Heart left ventricle (tissue), 16 donors: ENCODE results near the gene GRAMD4. TPM values are rescaled to one million over a fixed set of nuclear protein-coding genes. Genes with fewer than 3 reads are reported as not detected.

Source experiments
- ATAC-seq, 4 donors: fragments of 200-7000 bp; cut with Tn5 transposase; one replicate each; pipeline ENCODE4 v1.9.1; 2020 to 2022; ENCODE audit warnings: moderate library complexity in 4 of 4, mild to moderate bottlenecking in 3 of 4, moderate number of reproducible peaks in 1 of 4
- DNase-seq, 5 donors: peaks; one replicate each; pipeline ENCODE4 v3.0.0-alpha.2; 2020
- H3K27ac ChIP-seq, 12 donors: fragments of 200-600 bp; sonication (generic) in 4 of 12; one replicate each; pipeline versions ENCODE4 v1.5.0 to v1.8.0; 2016 to 2022; ENCODE audit warnings: mild to moderate bottlenecking in 2 of 12
- H3K27me3 ChIP-seq, 9 donors: fragments of 200-600 bp; sonication (generic) in 2 of 9; one replicate each; pipeline versions ENCODE4 v1.5.1 to v1.8.0; 2016 to 2022; ENCODE audit warnings: mild to moderate bottlenecking in 3 of 9
- H3K36me3 ChIP-seq, 9 donors: fragments of 200-600 bp; sonication (generic) in 2 of 9; one replicate each; pipeline versions ENCODE4 v1.5.0 to v1.8.0; 2018 to 2022; ENCODE audit warnings: mild to moderate bottlenecking in 2 of 9
- H3K4me1 ChIP-seq, 12 donors: fragments of 200-600 bp; sonication (generic) in 4 of 12; one replicate each; pipeline versions ENCODE4 v1.5.0 to v1.8.0; 2016 to 2022; ENCODE audit warnings: mild to moderate bottlenecking in 3 of 12
- H3K4me3 ChIP-seq, 12 donors: fragments of 200-600 bp; sonication (generic) in 4 of 12; one replicate each; pipeline versions ENCODE4 v1.5.0 to v1.8.0; 2017 to 2022; ENCODE audit warnings: mild to moderate bottlenecking in 9 of 12, moderate library complexity in 4 of 12
- H3K9me3 ChIP-seq, 12 donors: fragments of 200-600 bp; sonication (generic) in 4 of 12; one replicate each; pipeline versions ENCODE4 v1.5.0 to v1.8.0; 2016 to 2022; ENCODE audit warnings: mild to moderate bottlenecking in 1 of 12
- POLR2A ChIP-seq, 2 donors: fragments of 450-650 bp; IDR thresholded peaks; one replicate each; pipeline ENCODE4 v1.6.1; 2017; ENCODE audit warnings: antibody characterized with exemption in 2 of 2, mild to moderate bottlenecking in 2 of 2, moderate library complexity in 2 of 2
- WGBS, 4 donors: extraction: QIAGEN DNeasy Blood & Tissue Kit in 2 of 4; methylation state at CpG; one replicate each; pipeline versions ENCODE4 v1.1.5 to v1.1.7; 2013 to 2018; 5-methylcytosine and 5-hydroxymethylcytosine counted together
- intact Hi-C, 10 donors: fragments of 100-400 bp; cut with DNase I; formaldehyde crosslinking; loops; one replicate each; pipeline versions ENCODE4 v1.11.1 to v1.14.2; 2022
- polyA plus RNA-seq, 2 donors: library from polyadenylated mRNA; stranded (reverse); fragments of 200-250 nt; gene quantifications; one replicate each; pipeline ENCODE4 v1.2.3, GENCODE V29; 2013
- total RNA-seq, 9 donors: library from RNA; depleted of rRNA in 2 of 9; stranded (reverse); fragments of >200 nt in 2 of 9; fragmentation: NEBNext Ultra II Directional in 3 of 9; extraction: Animal tissue kit (Norgen Biotek cat#: 25700) in 3 of 9; gene quantifications; one replicate each; pipeline versions ENCODE4 v1.1.0 to v1.2.4, GENCODE V29; 2016 to 2023
- TF ChIP-seq, protein P1 (sequence below), 12 donors: fragments of 200-600 bp; sonication (generic) in 4 of 12; IDR thresholded peaks; one replicate each; pipeline versions ENCODE4 v1.5.0 to v1.8.0; 2018 to 2022; ENCODE audit warnings: antibody characterized with exemption in 12 of 12, mild to moderate bottlenecking in 5 of 12
- donor health status: ischemic (EF 13 %, LVEDD 7.1; RV severe dilation, severe dysfunction).
- donor health status: healthy with polysubstance abuse.
- donor health status: DM: no; HTN: yes; CAD: no.
- donor health status: DM: no; HTN: no; CAD: no.
- donor health status: ischemic (EF 25% LVEDD 6.9; RV normal size, moderate dysfunction).
- donor health status: ischemic (EF 25% LVEDD 5.7; RV mildly dilated, moderate dysfunction).
- donor health status: healthy.
- donor health status: DM: yes; HTN: yes; CAD: no.
- donor health status: ischemic (EF 35%, LVEDD 5.7; RV mildly dilated, moderate dysfunction).
- donor health status: nonischemic (EF 11% LVEDD 7.7; RV severe dilation, severe dysfunction).
- donor health status: DM: yes; HTN: yes; CAD: no.
- donor health status: PGD.
- donor health status: ischemic (EF 29% LVEDD 5.4; RV normal size, mild dysfunction).
- donor health status: nonischemic (EF 23%, LVEDD 6.1; RV moderate dilation, normal function).

Gene GRAMD4
- total and polyA plus RNA-seq, 11 donors: 22.4 to 122 (median 63.1) TPM

DNA sequence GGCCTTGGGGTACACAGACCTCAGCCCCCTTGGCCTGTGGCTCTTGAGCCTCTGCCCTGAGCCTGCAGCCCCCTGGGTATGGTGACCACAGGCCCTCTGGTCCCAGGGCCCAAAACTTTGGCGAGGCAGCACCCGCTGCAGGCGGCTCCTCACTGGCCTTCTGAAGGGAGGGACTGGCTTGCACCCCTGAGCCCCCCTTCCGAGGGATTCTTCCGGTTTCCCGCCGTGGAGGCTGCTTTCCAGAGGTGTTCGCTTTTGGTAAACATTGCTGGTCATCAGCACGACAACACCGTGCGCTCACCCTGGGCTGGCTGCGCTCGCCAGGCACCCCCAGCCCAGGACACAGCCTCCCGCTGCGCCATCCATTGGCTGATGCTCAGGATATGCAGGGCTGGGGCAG is 42.0 kb downstream of the GRAMD4 start:
- 90 to 97% (median 92%) methylated on average over 2 to 15 of the region's 15 CpGs for WGBS, 4 donors
- peaks cover 0 to 50% (median 11%) of the 10 kb centered on the region in 12 donors for H3K4me1 ChIP-seq
- H3K27me3 ChIP-seq: no peaks in the 10 kb centered on the region
- DNase-seq: no peak
- no peaks in the 10 kb centered on the region for H3K9me3 ChIP-seq
- no peak overlapping the region for H3K4me3 ChIP-seq
- TF ChIP-seq, protein P1, sequence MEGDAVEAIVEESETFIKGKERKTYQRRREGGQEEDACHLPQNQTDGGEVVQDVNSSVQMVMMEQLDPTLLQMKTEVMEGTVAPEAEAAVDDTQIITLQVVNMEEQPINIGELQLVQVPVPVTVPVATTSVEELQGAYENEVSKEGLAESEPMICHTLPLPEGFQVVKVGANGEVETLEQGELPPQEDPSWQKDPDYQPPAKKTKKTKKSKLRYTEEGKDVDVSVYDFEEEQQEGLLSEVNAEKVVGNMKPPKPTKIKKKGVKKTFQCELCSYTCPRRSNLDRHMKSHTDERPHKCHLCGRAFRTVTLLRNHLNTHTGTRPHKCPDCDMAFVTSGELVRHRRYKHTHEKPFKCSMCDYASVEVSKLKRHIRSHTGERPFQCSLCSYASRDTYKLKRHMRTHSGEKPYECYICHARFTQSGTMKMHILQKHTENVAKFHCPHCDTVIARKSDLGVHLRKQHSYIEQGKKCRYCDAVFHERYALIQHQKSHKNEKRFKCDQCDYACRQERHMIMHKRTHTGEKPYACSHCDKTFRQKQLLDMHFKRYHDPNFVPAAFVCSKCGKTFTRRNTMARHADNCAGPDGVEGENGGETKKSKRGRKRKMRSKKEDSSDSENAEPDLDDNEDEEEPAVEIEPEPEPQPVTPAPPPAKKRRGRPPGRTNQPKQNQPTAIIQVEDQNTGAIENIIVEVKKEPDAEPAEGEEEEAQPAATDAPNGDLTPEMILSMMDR (IDR thresholded peaks at IDR 0.05): no peak
- TF ChIP-seq POLR2A (IDR thresholded peaks at IDR 0.05): no peak
- H3K36me3 ChIP-seq: peaks cover 0 to 68% (median 44%) of the 10 kb centered on the region in 9 donors
- no peak for ATAC-seq
- intact Hi-C loops: no loop called here
- peak overlapping the region in 4 of 12 donors; percentile 15 to 79 (median 48) for H3K27ac ChIP-seq

DNA sequence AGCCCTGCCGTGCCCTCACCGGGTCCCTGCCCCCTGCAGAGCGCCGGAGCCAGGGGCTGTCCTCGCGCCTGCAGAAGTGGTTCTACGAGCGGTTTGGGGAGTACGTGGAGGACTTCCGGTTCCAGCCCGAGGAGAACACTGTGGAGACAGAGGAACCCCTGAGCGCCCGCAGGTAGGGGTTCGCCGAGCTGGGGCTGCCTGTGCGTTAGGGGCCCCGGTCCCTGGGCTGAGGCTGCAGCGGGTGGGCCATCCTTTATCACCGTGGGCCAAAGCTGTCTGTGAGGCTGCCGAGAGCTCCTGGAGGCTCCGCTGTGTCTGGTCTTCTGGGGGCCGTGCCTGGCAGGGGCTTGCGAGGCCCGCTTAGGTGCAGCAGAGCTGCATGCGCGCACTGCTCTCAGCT is 42.8 kb downstream of the GRAMD4 start:
- WGBS, 4 donors: 82 to 90% (median 84%) methylated on average over 20 to 26 of the region's 26 CpGs
- DNase-seq (no peak), ATAC-seq (no peak)
- Histone ChIP-seq H3K4me1 (peaks cover 0 to 44% (median 10%) of the 10 kb centered on the region in 12 donors), H3K36me3 (peaks cover 0 to 76% (median 52%) of the 10 kb centered on the region in 9 donors), H3K27me3 (no peaks in the 10 kb centered on the region), H3K9me3 (no peaks in the 10 kb centered on the region), H3K4me3 (no peak overlapping the region), H3K27ac (peak overlapping the region in 1 of 12 donors; percentile 79)
- intact Hi-C loops: no loop called here
- TF ChIP-seq POLR2A (IDR thresholded peaks at IDR 0.05): no peak
- TF ChIP-seq, protein P1 (IDR thresholded peaks at IDR 0.05): no peak

DNA sequence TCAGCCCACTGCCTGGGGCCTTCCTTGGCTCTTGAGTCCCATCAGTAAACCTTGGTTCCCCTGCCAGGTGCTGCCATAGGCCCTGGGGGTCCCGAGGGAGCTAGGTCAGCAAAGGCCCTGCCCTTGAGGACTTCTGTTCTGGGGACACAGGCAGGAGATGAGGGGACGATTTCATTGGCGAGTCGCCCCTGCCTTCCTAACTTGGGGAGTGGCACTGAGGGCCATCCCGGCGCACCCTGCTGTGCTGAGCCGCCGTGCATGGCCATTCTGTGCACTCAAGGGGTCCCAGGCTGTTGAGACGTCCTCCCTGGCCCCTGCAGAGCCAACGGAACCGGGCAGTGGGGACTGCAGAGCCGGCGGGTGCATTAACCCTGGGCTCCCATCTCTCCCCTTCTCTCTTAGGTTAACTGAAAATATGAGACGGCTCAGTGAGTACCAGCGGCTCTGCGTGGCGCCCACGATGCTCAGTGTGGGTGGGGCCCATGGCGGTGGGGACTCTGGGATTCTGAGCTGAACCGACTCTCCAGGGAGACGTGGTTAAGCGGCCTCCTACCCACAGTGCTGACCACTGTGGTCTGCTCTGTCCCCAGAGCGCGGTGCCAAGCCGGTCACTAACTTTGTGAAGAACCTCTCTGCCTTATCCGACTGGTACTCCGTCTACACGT is 43.4 kb downstream of the GRAMD4 start:
- Histone ChIP-seq H3K27ac (peak overlapping the region in 2 of 12 donors; percentile 36 to 79), H3K4me1 (peaks cover 0 to 39% (median 9%) of the 10 kb centered on the region in 12 donors), H3K36me3 (peaks cover 0 to 82% (median 57%) of the 10 kb centered on the region in 9 donors), H3K27me3 (no peaks in the 10 kb centered on the region), H3K4me3 (no peak overlapping the region), H3K9me3 (no peaks in the 10 kb centered on the region)
- intact Hi-C loops: no loop called here
- DNase-seq (no peak), ATAC-seq (no peak)
- WGBS, 4 donors: 89 to 93% (median 90%) methylated on average over 23 to 28 of the region's 28 CpGs
- TF ChIP-seq, protein P1 (IDR thresholded peaks at IDR 0.05): no peak
- TF ChIP-seq POLR2A (IDR thresholded peaks at IDR 0.05): no peak

DNA sequence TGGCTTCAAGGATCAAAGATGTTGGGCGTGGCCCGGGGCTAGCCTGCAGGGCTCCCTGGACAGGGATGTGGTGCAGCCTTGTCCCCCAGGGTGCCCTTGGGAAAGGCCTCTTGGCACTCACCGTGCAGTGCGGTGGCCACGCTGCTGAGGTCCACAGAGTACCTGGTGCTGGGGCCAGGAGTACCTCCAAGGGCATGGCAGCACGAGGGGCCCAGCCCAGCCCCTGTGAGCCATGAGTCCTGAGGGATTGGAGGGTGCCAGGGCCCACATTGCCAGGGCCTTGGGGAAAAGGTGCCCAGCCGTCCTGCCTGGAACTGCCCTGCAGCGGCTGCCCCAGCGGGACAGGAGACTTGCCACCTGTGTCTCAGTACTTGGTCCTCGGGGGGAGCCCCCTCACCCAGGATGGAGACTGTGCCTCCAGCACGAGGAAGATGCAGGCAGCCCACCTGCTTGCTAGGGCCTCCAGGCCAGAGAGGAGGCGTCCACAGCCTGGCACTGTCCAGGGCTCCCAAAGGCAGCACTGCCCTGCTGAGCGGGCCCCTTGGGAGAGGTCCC is 44.2 kb downstream of the GRAMD4 start:
- intact Hi-C loops: no loop called here
- TF ChIP-seq, protein P1 (IDR thresholded peaks at IDR 0.05): no peak
- TF ChIP-seq POLR2A (IDR thresholded peaks at IDR 0.05): no peak
- WGBS, 4 donors: 73 to 86% (median 83%) methylated on average over 7 to 13 of the region's 13 CpGs
- peaks cover 0 to 32% (median 9%) of the 10 kb centered on the region in 12 donors for H3K4me1 ChIP-seq
- H3K4me3 ChIP-seq: no peak overlapping the region
- H3K27ac ChIP-seq: peak overlapping the region in 2 of 12 donors; percentile 36 to 79
- DNase-seq: peak in 1 of 5 donors; percentile 40
- peaks cover 0 to 83% (median 64%) of the 10 kb centered on the region in 9 donors for H3K36me3 ChIP-seq
- H3K27me3 ChIP-seq: no peaks in the 10 kb centered on the region
- ATAC-seq: peak in 1 of 4 donors; percentile 7
- no peaks in the 10 kb centered on the region for H3K9me3 ChIP-seq
